ENCODE results near the gene RHOU. TPM values are rescaled to one million over a fixed set of nuclear protein-coding genes. Genes with fewer than 3 reads are reported as not detected.

The RHOU gene
- total RNA-seq, 3 donors from 2014 or later (not counting 1 experiment from before 2014, with no cell fraction given): 0.33 to 1.6 (median 0.82) TPM

GRCh38 chr1:228697207-228698016 is 37.9 kb upstream of the RHOU start:
- Mint-ChIP-seq H3K27me3 (ENCODE audit: low read depth in 2 of 2) (peaks cover 0 to 6% of the 10 kb centered on the region in 2 donors), H3K4me3 (no peak overlapping the region), H3K4me1 (no peaks in the 10 kb centered on the region), H3K36me3 (no peaks in the 10 kb centered on the region), H3K27ac (no peak overlapping the region), H3K9me3 (no peaks in the 10 kb centered on the region)
- Histone ChIP-seq H3K4me3 (ENCODE audit: low read length) (no peak overlapping the region), H3K27ac (ENCODE audit: low read length) (no peak overlapping the region), H3K9me3 (ENCODE audit: control insufficient read depth, insufficient read depth, low read length) (no peaks in the 10 kb centered on the region), H3K36me3 (ENCODE audit: control insufficient read depth, insufficient read depth, low read length) (no peaks in the 10 kb centered on the region), H3K4me1 (ENCODE audit: control insufficient read depth, insufficient read depth, low read length) (no peaks in the 10 kb centered on the region), H3K27me3 (ENCODE audit: control insufficient read depth, insufficient read depth, low read length) (no peaks in the 10 kb centered on the region)
- 30% methylated on average over 6 of the region's 6 CpGs for WGBS (ENCODE audit: insufficient coverage)
- intact Hi-C loops (cut with micrococcal nuclease): no loop called here
- DNase-seq (peak in 1 of 2 donors; percentile 20), ATAC-seq (no peak)
- no peak for TF ChIP-seq CTCF (IDR thresholded peaks at IDR 0.05)

GRCh38 chr1:228698017-228698329 is 37.3 kb upstream of the RHOU start:
- Histone ChIP-seq H3K27ac (ENCODE audit: low read length) (no peak overlapping the region), H3K4me1 (ENCODE audit: control insufficient read depth, insufficient read depth, low read length) (no peaks in the 10 kb centered on the region), H3K9me3 (ENCODE audit: control insufficient read depth, insufficient read depth, low read length) (no peaks in the 10 kb centered on the region), H3K4me3 (ENCODE audit: low read length) (no peak overlapping the region), H3K36me3 (ENCODE audit: control insufficient read depth, insufficient read depth, low read length) (no peaks in the 10 kb centered on the region), H3K27me3 (ENCODE audit: control insufficient read depth, insufficient read depth, low read length) (no peaks in the 10 kb centered on the region)
- peaks cover 0 to 8% of the 10 kb centered on the region in 2 donors for H3K27me3 Mint-ChIP-seq (ENCODE audit: low read depth in 2 of 2)
- DNase-seq (no peak), ATAC-seq (no peak)
- no peak for TF ChIP-seq CTCF (IDR thresholded peaks at IDR 0.05)
- H3K4me3 Mint-ChIP-seq: no peak overlapping the region
- no CpG with 5 or more reads among the region's 1 CpG for WGBS (ENCODE audit: insufficient coverage)
- no peaks in the 10 kb centered on the region for H3K4me1 Mint-ChIP-seq
- H3K9me3 Mint-ChIP-seq: no peaks in the 10 kb centered on the region
- intact Hi-C loops (cut with micrococcal nuclease): no loop called here
- H3K27ac Mint-ChIP-seq: no peak overlapping the region
- no peaks in the 10 kb centered on the region for H3K36me3 Mint-ChIP-seq

- no peak for ATAC-seq
- TF ChIP-seq CTCF (IDR thresholded peaks at IDR 0.05): no peak
- intact Hi-C loops (cut with micrococcal nuclease): no loop called here
- Histone ChIP-seq H3K4me1 (ENCODE audit: control insufficient read depth, insufficient read depth, low read length) (no peaks in the 10 kb centered on the region), H3K9me3 (ENCODE audit: control insufficient read depth, insufficient read depth, low read length) (no peaks in the 10 kb centered on the region), H3K27ac (ENCODE audit: low read length) (no peak overlapping the region), H3K27me3 (ENCODE audit: control insufficient read depth, insufficient read depth, low read length) (no peaks in the 10 kb centered on the region), H3K36me3 (ENCODE audit: control insufficient read depth, insufficient read depth, low read length) (no peaks in the 10 kb centered on the region), H3K4me3 (ENCODE audit: low read length) (no peak overlapping the region)
- H3K27ac Mint-ChIP-seq: no peak overlapping the region
- H3K4me1 Mint-ChIP-seq: no peaks in the 10 kb centered on the region
- no peaks in the 10 kb centered on the region for H3K36me3 Mint-ChIP-seq
- no peak overlapping the region for H3K4me3 Mint-ChIP-seq
- peaks cover 0 to 2% of the 10 kb centered on the region in 2 donors for H3K27me3 Mint-ChIP-seq (ENCODE audit: low read depth in 2 of 2)
- no peaks in the 10 kb centered on the region for H3K9me3 Mint-ChIP-seq
- WGBS (ENCODE audit: insufficient coverage): 100% methylated on average over 1 of the region's 1 CpG
- DNase-seq: no peak
Measured at GRCh38 chr1:228702433-228702832, 32.8 kb upstream of the RHOU start.

- H3K36me3 ChIP-seq (ENCODE audit: control insufficient read depth, insufficient read depth, low read length): no peaks in the 10 kb centered on the region
- H3K4me3 ChIP-seq (ENCODE audit: low read length): no peak overlapping the region
- 99% methylated on average over 3 of the region's 4 CpGs for WGBS (ENCODE audit: insufficient coverage)
- no peaks in the 10 kb centered on the region for H3K9me3 ChIP-seq (ENCODE audit: control insufficient read depth, insufficient read depth, low read length)
- Mint-ChIP-seq H3K4me3 (no peak overlapping the region), H3K9me3 (no peaks in the 10 kb centered on the region), H3K36me3 (no peaks in the 10 kb centered on the region), H3K27me3 (ENCODE audit: low read depth in 2 of 2) (peaks cover 7 to 8% of the 10 kb centered on the region in 2 donors), H3K4me1 (no peaks in the 10 kb centered on the region), H3K27ac (no peak overlapping the region)
- no peak overlapping the region for H3K27ac ChIP-seq (ENCODE audit: low read length)
- no peak for TF ChIP-seq CTCF (IDR thresholded peaks at IDR 0.05)
- no peak for DNase-seq
- no peak for ATAC-seq
- H3K4me1 ChIP-seq (ENCODE audit: control insufficient read depth, insufficient read depth, low read length): no peaks in the 10 kb centered on the region
- H3K27me3 ChIP-seq (ENCODE audit: control insufficient read depth, insufficient read depth, low read length): no peaks in the 10 kb centered on the region
- intact Hi-C loops (cut with micrococcal nuclease): no loop called here
Measured at GRCh38 chr1:228706305-228706704, 29.0 kb upstream of the RHOU start.
